Measurements from ENCODE around the gene CD59.
"Not testable (repeated sequence)": the region's sequence is repeated elsewhere in the genome, so short reads cannot be mapped to it uniquely, and the experiment has no call there.

CD59 gene

GRCh38 chr11:33713151-33713855, 22.9 kb downstream of the CD59 start:
- no peak for DNase-seq

DNA sequence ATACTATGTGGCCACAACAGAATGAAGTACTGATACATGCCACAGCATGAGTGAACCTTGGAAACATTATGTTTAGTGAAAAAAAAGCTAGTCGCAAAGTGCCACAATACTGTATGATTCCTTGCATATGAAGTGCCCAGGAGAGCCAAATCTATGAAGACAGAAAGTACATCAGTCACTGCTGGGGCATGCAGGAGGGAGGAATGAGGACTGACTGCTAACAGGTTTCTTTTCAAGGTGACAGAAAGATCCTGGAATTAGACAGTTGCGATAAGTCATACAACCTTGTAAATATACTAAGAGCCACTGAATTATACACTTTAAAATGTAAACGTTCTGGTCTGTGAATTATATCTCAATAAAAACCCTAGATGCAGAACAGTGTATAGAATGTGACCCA, 23.8 kb downstream of the CD59 start:
- no peak for DNase-seq

DNA sequence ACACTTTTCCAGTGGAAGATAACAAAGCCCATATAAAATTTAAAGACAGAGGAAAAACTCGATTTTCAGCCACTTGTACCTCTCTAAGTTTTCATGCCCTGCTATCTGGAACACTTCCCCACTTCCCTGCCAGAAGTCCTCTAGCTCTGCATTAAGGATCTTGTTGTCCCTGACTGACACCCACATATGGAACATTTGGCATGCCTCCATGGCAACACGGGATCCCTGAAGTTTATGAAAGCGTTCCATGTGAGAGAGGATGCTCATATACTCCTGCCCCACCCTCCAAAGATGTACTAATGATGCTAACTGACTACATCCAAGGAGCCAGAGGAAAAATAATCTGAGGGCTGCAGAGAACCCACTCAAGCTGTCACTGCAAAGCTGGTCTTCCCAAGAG, 26.8 kb downstream of the CD59 start:
- no peak for DNase-seq

- no peak for DNase-seq
Measured at GRCh38 chr11:33708985-33709384, 27.2 kb downstream of the CD59 start.

DNA sequence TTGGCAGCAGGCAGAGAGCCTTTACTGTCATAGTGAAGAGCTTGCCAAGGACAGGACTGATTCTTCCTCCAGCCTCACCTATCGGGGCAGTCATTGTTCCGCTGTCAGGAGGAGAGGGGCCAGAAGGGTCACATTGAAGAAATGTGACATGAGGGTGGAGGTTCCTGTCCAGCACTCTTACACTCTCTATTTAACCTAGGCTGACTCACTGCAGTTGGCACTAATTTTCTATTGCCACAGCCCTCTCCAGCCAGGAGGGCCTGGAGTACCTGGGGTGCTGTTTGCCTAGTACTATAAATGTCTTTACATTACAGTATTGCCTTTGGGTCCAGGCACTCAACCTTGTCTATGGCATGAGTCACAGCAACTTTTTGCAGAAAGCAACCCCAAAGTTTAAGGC, 28.4 kb downstream of the CD59 start:
- DNase-seq, result not testable (repeated sequence)

- DNase-seq, result no peak
Measured at GRCh38 chr11:33706966-33707365, 29.3 kb downstream of the CD59 start.

GRCh38 chr11:33706546-33706945, 29.7 kb downstream of the CD59 start:
- no peak for DNase-seq

- DNase-seq, result no peak
Measured at GRCh38 chr11:33704240-33705002, 31.8 kb downstream of the CD59 start.

- DNase-seq, result no peak
Measured at GRCh38 chr11:33703788-33704187, 32.4 kb downstream of the CD59 start.

GRCh38 chr11:33703234-33703633, 33.0 kb downstream of the CD59 start:
- no peak for DNase-seq

GRCh38 chr11:33701302-33702230, 34.7 kb downstream of the CD59 start:
- DNase-seq, result peak; percentile 42

GRCh38 chr11:33700502-33701271, 35.5 kb downstream of the CD59 start, which contains the start of gene C11orf91:
C11orf91 (minus strand) TSS chr11:33700826; CDS start chr11:33700740, 86 bp downstream.
- DNase-seq, result peak; percentile 97

DNA sequence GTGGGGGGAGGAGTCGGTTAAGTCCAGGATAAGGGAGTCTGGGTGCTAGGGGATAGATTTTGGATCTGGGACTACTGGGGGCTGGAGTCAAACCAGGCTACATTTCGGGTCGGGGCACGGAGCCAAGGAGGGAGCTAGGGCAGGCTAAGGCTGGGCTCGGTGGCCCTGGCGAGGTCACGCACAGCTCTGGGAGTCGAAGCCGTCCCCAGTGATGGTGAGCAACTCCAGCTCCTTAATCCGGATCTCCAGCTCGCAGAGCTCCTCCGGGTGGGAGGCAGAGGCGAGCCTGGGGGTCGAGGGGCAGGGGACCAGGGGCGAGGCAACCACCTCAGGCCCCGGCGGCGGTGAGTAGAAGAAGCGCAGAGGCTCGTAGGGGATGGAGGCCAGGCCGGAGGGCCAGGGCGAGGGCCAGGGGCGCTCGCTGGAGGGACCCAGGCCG, 36.1 kb downstream of the CD59 start:
- no peak for DNase-seq

GRCh38 chr11:33699515-33700062, 36.6 kb downstream of the CD59 start:
- DNase-seq, result no peak

DNA sequence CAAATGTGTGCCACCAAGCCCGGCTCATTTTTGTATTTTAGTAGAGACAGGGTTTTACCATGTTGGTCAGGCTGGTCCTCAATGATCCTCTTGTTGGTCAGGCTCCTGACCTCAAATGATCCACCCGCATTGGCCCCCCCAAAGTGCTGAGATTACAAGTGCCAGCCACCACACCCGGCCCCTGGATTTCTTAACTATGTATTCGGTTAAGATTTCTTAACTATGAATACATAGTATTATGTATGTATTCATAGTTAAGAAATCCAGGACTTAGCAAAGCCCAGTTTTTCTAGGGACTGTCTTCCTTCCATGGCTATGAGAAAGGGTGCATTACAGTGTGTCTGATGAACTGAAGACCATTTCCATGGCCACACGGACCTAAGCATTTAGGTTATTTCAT, 37.3 kb downstream of the CD59 start:
- DNase-seq, result no peak

- no peak for DNase-seq
Measured at GRCh38 chr11:33697997-33698396, 38.2 kb downstream of the CD59 start.

DNA sequence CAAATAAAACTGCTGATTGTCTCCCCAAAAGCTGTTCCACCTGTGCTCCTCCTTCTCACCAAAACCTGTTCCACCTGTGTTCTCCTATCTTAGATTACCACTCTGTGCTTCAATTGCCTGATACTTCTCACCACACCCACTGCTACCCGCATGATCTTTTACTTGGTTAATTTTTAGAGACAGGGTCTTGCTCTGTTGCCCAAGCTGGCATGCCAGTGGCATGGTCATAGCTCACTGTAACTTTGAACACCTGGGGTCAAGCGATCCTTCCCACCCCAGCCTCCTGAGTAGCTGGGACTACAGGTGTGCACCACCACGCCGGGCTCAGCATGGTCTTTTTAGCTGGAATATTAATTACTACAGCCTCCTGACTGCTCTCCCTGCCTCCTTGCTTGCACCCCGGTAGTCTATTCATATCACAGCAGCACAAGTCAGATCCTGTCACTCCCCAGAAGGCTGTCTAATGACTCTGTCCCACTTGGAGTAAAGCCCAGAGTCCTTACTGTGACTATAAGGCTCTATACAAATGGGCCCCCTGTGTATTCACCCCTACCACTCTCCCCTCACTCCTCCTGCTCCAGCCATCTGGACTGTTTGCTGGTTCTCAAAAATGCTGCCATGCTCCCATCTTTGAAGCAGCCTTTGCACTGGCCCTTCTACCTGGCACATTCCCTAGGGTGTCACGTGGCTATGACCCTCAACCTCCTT, 39.1 kb downstream of the CD59 start:
- DNase-seq, result no peak

DNA sequence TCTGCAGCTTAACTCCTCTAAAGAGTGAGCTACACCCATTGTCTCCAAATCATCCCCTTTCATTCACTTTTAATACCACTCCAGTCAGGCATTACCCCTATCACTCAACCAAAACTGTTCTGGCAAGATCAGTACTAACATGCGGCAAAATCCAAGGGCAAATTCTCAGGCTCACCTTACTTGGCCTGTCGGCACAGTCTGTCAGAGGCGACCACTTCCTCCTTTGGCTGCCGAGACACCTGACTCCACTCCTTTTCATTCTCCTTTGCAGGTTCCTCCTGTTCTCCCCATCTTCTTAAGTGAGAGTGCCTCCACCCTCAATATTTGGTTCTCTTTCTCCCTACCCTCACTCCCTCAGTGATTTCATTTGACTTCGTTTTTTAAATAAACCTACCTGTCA, 39.8 kb downstream of the CD59 start:
- DNase-seq, result no peak

DNA sequence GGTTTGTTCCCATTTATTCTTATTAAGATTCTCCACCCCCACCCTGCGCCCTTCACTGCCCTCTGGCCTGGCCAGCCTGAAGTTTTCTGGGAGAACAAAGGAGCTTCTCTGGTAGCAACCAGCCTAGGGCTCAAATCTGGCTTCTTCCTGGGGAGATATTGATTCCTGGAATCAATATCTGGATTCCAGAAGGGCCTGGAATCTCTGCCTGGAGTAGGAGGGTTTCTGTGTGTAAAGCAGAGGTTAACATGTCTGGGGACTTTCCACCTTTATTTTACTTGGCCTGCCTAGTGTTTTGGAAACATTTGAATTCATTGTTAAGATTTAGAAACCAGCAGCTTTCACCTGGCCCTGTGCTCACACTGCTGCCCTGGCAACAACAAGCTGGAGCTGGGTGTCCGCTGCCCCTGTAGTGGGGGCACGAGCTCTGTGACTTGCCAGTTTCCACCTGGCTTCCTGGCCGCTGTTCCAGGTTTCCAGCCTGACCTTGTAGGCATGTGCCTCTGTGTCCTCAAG, 41.1 kb downstream of the CD59 start:
- no peak for DNase-seq

GRCh38 chr11:33694346-33695050, 41.7 kb downstream of the CD59 start:
- no peak for DNase-seq

Data from fibroblast of skin of abdomen (primary cell).